WTC11 (cell line): ENCODE data around the gene ZER1.
A peak's percentile ranks its signal among the peaks of the same experiment; 100 is the strongest.

ENCODE experiments used
- CREM ChIP-seq: sonication (generic); formaldehyde crosslinking; IDR thresholded peaks from 2 replicates; pipeline ENCODE4 v1.8.1; 2022; ENCODE audit warnings: mild to moderate bottlenecking, missing genetic modification reagents, moderate library complexity
- CTCF ChIP-seq: fragments of 200-600 bp; IDR thresholded peaks from 2 replicates; pipeline ENCODE4 v1.8.0; 2022; ENCODE audit warnings: antibody characterized with exemption
- FOXP1 ChIP-seq: sonication (generic); formaldehyde crosslinking; IDR thresholded peaks from 2 replicates; pipeline ENCODE4 v1.8.0; 2022; ENCODE audit warnings: missing genetic modification reagents, mild to moderate bottlenecking, moderate library complexity, borderline replicate concordance
- HMGXB4 ChIP-seq: sonication (generic); formaldehyde crosslinking; IDR thresholded peaks from 2 replicates; pipeline ENCODE4 v1.8.1; 2023; ENCODE audit warnings: mild to moderate bottlenecking, moderate library complexity, missing genetic modification reagents
- JUN ChIP-seq: sonication (generic); formaldehyde crosslinking; IDR thresholded peaks from 2 replicates; pipeline ENCODE4 v1.8.0; 2023; ENCODE audit warnings: mild to moderate bottlenecking, missing genetic modification reagents
- NR1H2 ChIP-seq: sonication (generic); formaldehyde crosslinking; IDR thresholded peaks from 2 replicates; pipeline ENCODE4 v1.9.0; 2021; ENCODE audit warnings: mild to moderate bottlenecking, moderate library complexity, missing genetic modification reagents
- PRRX2 ChIP-seq: fragments of 250-450 bp; sonication (Bioruptor Pico); IDR thresholded peaks from 2 replicates; pipeline ENCODE4 v1.8.0; 2021; ENCODE audit warnings: mild to moderate bottlenecking
- SMAD3 ChIP-seq: sonication (generic); formaldehyde crosslinking; IDR thresholded peaks from 2 replicates; pipeline ENCODE4 v1.8.0; 2022; ENCODE audit warnings: missing genetic modification reagents, mild to moderate bottlenecking, borderline replicate concordance
- ZNF138 ChIP-seq: sonication (generic); formaldehyde crosslinking; conservative IDR thresholded peaks from 2 replicates; pipeline ENCODE4 v1.8.1; 2022; ENCODE audit warnings: mild to moderate bottlenecking, moderate library complexity, missing genetic modification reagents

- TF ChIP-seq JUN (CRISPR knock-in tag), result peak; percentile 40; the same call in 1 of the 2 replicates
- TF ChIP-seq PRRX2 (CRISPR knock-in tag), result no peak
- no peak for TF ChIP-seq ZNF138
- no peak for TF ChIP-seq HMGXB4
- TF ChIP-seq NR1H2 (CRISPR knock-in tag), result no peak
- no peak for TF ChIP-seq CTCF
- TF ChIP-seq FOXP1 (CRISPR knock-in tag), result no peak
- TF ChIP-seq CREM, result no peak
- TF ChIP-seq SMAD3 (CRISPR knock-in tag), result no peak; the same call in 1 of the 2 replicates
Observed at GRCh38 chr9:128683340-128684064, 88.2 kb downstream of the ZER1 start.
